ENCODE measurements around the gene ARHGEF28.

ARHGEF28 gene

DNA sequence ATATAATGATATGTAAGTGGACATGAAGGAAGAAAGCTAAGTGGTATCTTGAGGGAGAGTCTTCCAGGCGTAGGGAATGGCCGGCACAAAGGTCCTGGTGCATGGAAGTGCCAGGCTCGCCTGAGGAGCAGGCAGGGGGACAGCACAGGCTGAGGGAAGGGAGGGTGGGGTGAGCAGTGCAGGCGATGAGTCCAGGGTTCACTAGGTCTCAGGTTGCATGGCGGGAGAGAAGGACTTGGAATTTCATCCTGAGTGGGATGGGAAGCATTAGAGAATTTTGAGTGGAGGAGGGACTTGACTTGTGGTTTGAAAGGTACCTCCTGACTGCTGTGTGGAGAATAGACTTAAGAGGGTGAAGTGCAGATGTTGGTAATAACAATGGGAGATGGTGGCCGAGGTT is 268.9 kb downstream of the ARHGEF28 start:
- DNase-seq (ENCODE audit: extremely low read depth in 1 of 2, low read depth in 1 of 2): no peak

DNA sequence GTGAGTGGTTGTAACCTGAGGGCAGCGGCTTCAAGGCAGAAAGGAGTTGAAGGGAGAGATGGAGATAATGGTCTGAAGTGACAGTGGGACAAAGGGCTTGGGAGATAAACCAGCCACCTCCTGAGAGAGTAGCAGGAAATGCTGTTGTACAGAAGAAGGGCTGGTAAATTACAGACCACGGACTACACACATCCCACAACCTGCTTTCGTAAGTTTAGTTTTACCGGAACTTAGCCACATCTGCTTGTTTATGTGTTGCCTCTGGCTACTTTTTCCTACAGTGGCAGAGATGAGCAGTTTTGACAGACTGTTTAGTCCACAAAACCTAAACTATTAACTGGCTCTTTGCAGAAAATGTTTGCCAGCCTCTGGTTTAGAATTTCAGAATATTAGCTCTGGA is 269.5 kb downstream of the ARHGEF28 start:
- no peak for DNase-seq (ENCODE audit: extremely low read depth in 1 of 2, low read depth in 1 of 2)

DNA sequence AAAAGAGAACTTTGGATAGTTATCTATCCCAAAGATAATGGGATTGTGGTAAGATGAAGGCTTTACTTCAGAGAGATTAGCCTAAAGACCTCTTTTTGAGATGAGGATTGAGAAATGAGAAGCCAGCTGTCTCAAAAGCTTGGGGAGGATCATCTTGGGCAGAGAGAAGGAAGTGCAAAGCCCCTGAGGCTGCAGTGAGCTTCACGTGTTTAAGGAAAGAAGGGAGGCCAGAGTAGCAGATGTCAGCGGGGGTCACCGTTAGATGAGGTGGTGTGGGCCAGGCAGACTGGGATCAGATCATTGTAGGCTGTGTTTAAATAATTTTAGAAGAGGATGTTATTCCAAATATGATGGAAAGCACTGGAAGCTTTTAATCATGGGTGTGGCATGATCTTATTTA is 270.1 kb downstream of the ARHGEF28 start:
- DNase-seq (ENCODE audit: extremely low read depth in 1 of 2, low read depth in 1 of 2): no peak

DNA sequence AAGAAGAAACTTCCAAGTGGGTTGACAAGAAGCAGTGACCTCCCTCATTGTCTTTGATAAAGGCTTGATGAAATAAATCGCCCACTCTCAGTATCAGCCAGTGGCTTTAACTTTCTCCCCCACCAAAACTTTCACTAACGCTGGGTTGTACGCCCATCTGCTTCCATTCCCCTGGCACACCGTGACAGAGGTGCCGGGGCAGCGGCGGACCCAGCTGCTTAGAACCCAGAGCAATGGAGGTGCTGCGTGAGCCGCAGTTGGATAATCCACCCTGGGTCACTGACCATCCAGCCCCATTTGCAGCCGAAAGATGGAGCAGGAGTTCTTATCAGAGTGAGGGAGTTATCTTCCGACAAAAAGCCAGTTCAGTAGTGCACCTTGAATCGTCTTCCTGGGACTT is 270.7 kb downstream of the ARHGEF28 start:
- DNase-seq (ENCODE audit: extremely low read depth in 1 of 2, low read depth in 1 of 2): no peak

DNA sequence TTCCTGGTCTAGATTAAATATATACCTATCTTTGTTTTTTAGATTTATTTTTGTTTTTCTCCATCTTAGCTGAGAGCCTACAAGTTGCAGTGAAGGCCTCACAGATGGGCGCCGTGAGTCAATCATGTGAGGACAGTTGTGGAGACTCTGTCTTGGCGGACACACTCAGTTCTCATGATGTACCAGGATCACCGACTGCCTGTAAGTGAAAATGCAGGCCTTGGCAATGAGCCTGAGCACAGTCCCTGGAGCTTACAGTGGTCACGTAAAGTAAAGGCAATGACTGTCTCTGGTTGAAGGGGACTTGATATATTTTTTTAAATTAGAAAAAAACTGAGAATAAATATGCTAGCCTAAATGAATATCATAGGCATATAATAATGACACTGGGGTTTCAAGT is 271.9 kb downstream of the ARHGEF28 start:
- DNase-seq (ENCODE audit: extremely low read depth in 1 of 2, low read depth in 1 of 2): no peak

DNA sequence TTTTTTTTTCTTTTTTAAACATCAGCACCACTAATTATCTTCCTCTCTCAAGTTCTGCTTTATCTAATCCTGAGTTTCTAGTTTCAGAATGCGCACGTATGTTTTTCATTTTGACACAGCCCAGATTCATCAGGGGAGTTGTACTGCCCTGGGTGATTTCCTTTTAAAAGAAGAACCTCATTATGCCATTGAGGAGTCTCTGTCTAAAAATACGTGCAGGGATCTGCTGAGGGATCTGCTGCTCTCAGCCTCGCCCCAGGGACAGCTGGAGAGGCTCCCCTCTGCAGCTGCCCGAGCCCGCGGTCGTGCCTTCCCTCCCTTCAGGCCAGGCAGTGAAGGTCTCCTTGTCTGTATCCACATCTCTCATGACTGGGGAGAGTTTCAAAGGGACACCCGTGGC is 273.1 kb downstream of the ARHGEF28 start:
- no peak for DNase-seq (ENCODE audit: extremely low read depth in 1 of 2, low read depth in 1 of 2)

DNA sequence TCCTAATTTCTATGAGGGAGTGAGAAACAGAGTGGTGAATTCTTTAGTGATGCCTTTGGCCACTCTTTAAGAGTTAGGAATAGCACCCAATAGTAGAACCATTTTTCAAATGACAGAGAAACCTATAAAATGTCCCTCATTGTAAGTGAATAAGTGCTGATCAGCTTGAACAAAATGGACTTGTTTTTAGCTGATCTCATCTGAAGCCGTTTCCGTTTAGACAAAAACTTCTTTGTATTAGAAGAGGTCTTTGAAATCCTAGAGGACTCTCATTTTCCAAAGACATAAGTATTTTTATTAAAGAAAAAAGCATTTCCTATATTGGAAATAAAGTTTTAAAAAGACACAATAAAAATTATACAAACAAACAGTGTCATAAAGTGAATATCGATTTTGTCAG is 273.9 kb downstream of the ARHGEF28 start:
- DNase-seq (ENCODE audit: extremely low read depth in 1 of 2, low read depth in 1 of 2): no peak

DNA sequence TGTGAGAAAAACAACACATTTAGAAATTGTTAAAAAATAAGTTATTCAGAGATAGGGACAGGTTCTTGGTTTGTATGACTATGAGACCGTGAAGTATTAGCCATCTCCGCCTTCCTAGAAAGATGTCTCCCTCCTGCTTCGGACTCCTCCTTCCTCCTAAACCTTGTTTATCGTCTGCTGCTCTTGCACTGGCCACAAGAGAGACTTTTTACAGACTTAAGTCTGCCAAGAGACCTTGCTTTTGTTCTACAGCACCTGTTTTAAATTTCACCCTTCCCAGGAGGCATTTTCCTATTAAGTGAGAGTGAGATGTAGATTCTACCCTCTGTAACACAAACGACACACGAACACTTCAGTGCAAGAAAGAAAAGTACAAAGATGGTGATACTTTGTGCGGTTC is 274.6 kb downstream of the ARHGEF28 start:
- DNase-seq (ENCODE audit: extremely low read depth in 1 of 2, low read depth in 1 of 2): no peak

DNA sequence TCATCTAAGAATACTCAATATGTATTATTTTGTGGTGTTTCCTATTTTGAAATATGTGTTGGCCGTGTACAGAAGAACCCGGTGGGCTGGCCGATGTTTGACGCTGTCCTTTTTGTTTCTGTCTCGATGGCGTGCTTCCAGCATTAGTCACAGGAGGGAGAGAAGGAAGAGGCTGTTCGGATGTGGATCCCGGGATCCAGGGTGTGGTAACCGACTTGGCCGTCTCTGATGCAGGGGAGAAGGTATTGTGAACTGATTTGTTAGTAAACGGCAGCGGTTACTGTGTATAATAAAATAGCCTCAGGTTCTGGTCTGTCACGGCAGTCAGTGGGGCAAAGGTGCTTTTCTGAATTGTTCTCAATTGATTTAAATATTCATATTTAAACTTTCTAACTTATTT is 275.0 kb downstream of the ARHGEF28 start:
- DNase-seq (ENCODE audit: extremely low read depth in 1 of 2, low read depth in 1 of 2): no peak

DNA sequence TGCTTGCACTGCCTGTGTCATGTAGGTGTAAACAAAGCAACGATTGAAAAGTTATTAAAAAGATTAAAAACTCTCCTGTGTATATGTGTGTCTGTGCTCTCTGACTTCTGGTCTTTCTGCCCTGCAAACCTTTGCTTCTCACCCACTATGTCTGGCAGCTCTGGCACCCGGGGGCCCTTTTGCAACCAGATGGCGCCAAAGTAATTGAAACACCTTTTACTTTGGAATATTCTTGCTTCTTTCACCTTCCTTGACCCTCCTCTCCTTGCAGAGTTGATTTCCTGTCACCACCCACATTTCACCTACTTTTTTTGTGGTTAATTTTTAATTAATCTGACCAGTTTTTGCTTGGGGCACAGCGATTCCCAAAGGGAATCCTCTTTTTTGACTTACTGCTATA is 275.5 kb downstream of the ARHGEF28 start:
- no peak for DNase-seq (ENCODE audit: extremely low read depth in 1 of 2, low read depth in 1 of 2)

DNA sequence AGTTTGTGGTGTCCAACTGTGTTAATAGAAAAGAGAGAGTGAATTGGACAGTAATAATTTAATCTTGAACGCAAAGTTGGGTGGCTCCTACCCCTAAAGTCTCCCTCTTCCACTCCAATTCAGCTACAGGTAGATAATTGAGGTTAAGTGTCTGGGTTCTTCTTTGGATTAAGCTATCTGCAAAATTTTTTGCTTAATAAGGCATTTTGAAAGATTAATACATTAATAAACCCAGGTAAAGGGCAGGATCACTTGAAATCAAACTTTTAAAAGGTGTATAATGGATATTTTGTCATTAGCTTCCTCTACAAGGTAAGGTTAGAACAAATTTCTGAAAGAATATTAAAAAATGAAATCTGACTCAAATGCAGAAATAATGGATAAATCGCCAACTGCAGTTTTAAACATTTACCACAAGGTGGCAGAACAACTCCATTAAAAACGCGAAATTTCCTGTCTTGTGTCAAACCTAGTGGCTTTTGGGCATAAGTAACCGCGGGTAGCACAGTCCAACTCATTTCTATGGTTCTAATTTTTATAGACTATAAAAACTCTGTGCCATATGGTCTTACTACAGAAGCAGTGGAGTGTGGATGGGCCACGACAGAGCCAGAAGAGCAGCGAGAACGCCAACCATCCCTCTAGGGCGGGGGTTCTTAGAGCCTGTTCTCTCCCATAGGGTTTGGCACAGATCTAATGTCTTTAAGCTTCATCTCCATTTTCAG is 276.5 kb downstream of the ARHGEF28 start:
- DNase-seq (ENCODE audit: extremely low read depth in 1 of 2, low read depth in 1 of 2): no peak

DNA sequence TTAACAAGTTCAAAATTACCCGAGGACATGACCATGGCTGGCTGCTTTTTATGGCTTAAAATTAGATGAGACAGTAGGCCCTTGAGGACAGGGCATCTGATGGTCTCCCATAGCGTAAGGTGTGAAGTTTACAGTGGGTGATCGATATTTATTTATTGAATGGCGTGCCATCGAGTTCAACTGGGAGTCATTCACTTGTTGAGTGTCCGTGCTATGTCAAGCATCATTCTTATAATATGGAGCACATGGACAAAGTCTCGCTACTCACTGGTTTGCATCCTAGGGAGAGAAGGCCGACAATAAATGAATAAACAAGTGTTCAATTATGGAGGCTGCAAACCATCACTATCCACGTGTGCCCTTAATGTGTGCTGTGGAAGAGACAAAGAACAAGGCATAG is 277.2 kb downstream of the ARHGEF28 start:
- no peak for DNase-seq (ENCODE audit: extremely low read depth in 1 of 2, low read depth in 1 of 2)

DNA sequence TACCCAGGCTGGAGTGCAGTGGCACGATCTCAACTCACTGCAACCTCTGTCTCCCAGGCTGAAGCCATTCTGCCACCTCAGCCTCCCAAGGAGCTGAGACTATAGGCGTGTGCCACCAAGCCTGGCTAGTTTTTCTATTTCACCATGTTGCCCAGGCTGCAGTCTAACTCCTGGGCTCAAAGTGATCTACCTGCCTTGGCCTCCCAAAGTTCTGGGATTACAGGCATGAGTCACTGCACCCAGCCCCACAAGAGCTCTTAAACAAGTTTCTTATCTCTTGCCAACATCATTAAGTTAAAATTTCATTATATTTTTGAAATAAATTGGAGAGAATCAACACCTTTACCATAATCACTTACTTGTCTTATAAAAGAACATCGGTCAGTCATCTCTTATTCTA is 280.3 kb downstream of the ARHGEF28 start:
- DNase-seq (ENCODE audit: extremely low read depth in 1 of 2, low read depth in 1 of 2): no peak

DNA sequence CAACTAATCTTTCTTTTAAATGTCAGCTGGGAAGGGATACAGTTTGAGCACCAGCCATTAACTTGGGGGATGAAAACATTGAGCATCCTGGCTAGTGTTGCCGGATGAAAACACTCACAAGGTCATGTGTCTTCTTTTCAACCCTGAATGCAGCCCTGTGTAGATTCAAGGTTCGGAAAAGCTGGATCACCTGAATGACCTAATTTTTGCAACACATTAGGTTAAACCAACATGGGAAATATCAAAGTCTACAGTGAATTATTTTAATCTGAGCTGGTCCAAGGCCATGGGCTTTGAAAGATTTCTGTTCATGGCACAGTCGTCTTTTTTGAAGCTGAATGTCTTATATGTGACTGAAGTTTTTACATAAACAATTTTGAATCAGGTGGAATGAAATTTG is 281.2 kb downstream of the ARHGEF28 start:
- DNase-seq (ENCODE audit: extremely low read depth in 1 of 2, low read depth in 1 of 2): no peak

DNA sequence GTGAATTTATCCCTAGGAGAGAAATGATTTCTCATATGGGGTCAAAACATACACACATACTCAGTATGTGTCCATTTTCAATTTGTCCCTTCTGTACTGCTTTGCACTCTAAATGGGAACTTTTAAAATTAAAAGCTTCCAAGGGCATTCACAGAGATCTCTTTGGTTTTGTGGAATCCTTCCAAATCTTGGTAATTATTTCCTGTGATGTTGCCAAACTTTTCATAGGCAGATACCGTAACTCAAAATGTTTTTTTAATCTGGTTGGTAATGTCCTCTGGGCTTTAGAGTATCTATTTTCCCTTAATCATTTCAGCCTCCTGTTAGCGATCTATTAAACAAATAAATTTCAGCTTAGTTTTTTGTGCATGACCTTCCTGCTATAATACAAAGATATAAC is 282.4 kb downstream of the ARHGEF28 start:
- DNase-seq (ENCODE audit: extremely low read depth in 1 of 2, low read depth in 1 of 2): no peak

DNA sequence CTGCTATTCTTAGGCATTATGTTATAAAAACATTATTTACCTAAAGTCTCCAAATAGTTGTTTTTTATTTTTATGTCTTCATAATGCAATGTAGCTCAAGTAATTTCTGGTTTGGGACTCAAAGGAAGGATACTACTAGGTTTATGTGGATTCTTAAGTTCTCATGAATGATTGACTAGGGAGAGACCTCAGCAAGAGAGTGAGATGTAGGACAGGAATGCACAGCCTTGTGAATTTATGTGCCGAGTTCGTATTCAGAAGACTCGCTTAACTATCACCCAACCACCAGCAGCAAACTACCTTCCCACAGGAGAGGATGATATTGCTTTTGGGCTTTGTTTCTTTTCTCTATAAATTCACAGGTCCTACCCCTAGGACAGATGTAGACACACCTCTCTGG is 282.9 kb downstream of the ARHGEF28 start:
- DNase-seq (ENCODE audit: extremely low read depth in 1 of 2, low read depth in 1 of 2): no peak

DNA sequence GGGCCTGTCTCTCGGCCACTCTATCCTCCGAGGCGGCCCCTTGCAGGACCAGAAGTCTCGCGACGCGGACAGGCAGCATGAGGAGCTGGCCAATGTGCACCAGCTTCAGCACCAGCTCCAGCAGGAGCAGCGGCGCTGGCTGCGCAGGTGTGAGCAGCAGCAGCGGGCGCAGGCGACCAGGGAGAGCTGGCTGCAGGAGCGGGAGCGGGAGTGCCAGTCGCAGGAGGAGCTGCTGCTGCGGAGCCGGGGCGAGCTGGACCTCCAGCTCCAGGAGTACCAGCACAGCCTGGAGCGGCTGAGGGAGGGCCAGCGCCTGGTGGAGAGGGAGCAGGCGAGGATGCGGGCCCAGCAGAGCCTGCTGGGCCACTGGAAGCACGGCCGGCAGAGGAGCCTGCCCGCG is 283.5 kb downstream of the ARHGEF28 start:
- no peak for DNase-seq (ENCODE audit: extremely low read depth in 1 of 2, low read depth in 1 of 2)

DNA sequence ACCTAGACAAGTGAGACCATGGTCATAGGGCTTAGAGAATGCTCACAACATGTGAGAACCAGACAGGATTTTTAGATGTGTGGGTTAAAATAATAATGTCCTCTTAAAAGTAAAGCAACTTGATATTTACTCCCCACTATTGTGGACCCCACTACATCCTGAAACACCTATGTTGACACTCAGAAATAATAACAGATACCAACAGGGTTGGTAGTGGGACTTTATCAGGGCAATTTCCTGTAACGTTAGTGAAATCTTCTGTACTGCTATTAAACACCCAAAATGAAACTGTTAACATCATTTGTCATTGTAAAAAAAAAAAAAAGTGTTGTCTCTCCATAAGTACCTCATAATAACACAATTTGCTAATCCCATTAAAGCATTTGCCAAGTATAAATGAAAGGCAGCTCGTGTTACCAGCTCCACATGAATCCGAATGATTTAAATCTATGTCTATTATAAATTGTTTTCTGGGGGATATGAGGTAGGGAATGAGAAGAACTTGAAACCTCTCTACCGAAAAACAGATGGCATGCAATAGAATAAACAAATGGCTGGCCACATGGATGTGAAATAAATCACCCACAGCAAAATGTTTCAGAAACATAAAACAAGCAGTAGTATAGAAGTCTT is 285.9 kb downstream of the ARHGEF28 start:
- no peak for DNase-seq (ENCODE audit: extremely low read depth in 1 of 2, low read depth in 1 of 2)

DNA sequence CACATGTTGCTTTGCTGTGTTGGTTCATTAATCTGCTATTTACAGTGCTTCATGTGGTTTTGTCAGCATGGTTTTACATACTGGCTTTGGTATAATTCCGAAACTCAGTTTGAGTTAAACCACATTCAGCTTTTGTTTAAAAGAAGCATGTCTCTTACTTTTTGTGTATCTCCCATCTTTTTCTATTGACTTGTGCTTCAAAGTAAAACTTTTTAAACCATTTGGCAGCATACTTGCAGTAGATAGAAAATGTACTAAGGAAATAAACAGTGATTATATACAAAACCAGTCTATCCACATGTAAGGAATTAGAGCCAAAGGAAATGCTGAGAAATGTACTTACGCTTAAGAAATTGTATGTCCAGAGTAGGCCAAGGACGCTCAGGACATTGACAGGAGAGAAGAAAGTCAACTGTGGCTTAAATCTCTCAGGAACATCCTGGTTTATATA is 286.9 kb downstream of the ARHGEF28 start:
- no peak for DNase-seq (ENCODE audit: extremely low read depth in 1 of 2, low read depth in 1 of 2)

DNA sequence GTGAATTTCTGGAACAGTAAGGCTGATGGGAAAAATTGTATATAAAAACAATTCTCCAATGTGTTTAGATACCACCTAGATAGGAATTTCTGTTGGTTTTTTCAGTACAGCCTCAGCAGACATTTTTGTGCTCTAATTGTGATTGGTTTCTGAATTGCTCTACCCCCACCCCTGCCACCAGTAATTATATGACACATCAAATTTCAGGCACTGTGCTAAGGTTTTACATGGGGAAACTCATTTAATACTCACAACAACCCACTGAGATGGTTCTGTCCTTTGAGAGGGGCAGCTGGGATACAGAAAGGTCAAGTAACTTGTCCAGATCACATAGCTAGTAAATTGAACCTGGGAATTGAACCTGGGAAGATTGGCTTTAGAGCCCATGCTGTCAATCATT is 288.0 kb downstream of the ARHGEF28 start:
- no peak for DNase-seq (ENCODE audit: extremely low read depth in 1 of 2, low read depth in 1 of 2)

DNA sequence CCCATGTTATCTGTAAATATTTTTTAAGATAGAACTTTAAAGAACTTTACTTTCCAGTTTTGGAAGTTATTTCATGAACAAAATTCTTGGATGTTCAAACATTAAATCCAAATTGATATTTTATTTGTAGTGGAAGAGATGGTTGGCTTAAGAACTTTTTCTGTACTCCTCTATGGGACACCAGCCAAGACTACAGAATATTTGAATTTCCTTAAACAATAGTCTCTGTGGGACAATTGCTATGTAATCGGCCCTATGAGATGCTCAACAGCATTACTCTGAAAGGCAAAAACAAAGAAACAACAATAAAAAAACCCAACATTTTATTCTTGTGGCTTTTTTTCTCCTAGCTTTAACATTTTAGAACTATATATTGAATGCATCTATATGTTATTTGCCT is 289.3 kb downstream of the ARHGEF28 start:
- DNase-seq (ENCODE audit: extremely low read depth in 1 of 2, low read depth in 1 of 2): no peak

DNA sequence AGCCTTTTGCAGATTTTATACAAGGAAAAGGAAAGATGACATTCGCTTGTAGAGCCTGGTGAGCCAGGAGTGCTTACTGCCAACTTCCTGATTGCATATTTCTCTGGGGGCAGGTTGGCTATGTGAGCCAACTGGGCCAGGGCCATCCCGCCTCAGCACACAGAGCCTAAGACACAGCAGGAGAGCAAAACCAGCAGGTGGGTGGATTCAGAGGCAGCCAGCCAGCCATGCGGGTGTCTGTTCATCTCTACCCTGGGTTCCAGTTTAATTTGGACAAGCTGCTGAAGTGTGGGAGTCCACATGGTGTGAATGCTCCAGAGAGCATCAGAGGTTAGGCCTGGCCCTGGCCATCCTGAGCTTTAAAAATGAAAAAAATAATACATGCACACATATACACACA is 291.4 kb downstream of the ARHGEF28 start:
- DNase-seq (ENCODE audit: extremely low read depth in 1 of 2, low read depth in 1 of 2): no peak

DNA sequence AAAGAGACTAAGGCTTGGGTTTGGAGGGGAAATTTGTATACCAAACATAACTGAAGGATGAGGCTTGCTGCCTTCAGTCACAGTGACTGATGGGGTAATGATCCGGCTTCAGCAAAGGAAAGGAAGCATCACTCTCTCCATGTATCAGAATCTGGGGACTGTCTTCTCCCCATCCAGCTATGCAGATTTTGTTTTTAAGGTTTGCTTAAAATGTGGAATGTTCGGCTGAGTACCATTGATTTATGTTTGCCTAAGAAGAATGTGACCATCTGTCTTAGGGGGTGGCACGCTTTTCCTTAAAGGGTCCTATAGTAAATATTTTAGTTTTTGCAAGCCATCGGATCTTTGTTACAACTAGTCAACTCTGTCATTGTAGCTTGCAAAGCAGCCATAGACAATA is 291.9 kb downstream of the ARHGEF28 start:
- no peak for DNase-seq (ENCODE audit: extremely low read depth in 1 of 2, low read depth in 1 of 2)

Measured in activated CD8-positive, alpha-beta memory T cell treated with anti-CD3 and anti-CD28 coated beads for 1 hour (primary cell).